H7 (cell line): ENCODE measurements around the gene DOCK4. TPM values are rescaled to one million over a fixed set of nuclear protein-coding genes. Genes with fewer than 3 reads are reported as not detected.

ENCODE experiments used
- DNase-seq: peaks from one replicate; pipeline ENCODE4 v3.0.0; 2012
- H3K27me3 ChIP-seq: 2 replicates; pipeline ENCODE4 v1.6.0; 2011; ENCODE audit warnings: mild to moderate bottlenecking, low read length; ENCODE audit not compliant: control insufficient read depth, insufficient read depth
- H3K36me3 ChIP-seq: replicated peaks from 2 replicates; pipeline ENCODE4 v1.5.1; 2011; ENCODE audit warnings: low read length; ENCODE audit not compliant: control insufficient read depth, insufficient read depth
- H3K4me3 ChIP-seq: 2 replicates; pipeline ENCODE4 v1.5.1; 2011; ENCODE audit warnings: low read depth, mild to moderate bottlenecking, control low read depth, low read length, moderate library complexity; ENCODE audit not compliant: insufficient read depth
- total RNA-seq: library from RNA; depleted of rRNA; stranded (reverse); fragments of >200 nt; shearing (Covaris generic); gene quantifications from 2 replicates; pipeline ENCODE4 v1.2.3, GENCODE V29; 2014

DOCK4 gene
- total RNA-seq, 1 experiment from 2014 or later = 16.1 TPM

DNA sequence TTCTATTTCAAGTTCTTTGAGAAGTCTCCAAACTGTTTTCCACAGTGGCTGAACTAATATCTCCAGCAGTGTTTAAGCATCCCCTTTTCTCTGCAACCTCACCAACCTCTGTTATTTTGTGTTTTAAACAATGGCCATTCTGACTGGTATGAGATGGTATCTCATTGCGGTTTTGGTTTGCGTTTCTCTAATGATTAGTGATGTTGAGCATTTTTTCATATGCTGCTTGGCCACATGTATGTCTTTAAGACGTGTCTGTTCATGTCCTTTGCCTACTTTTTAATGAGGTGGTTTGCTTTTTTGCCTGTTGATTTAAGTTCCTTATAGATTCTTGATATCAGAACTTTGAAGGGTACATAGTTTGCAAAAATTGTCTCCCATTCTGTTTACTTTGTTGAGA, 487.3 kb downstream of the DOCK4 start:
- no peak overlapping the region for H3K4me3 ChIP-seq
- no peaks in the 10 kb centered on the region for H3K27me3 ChIP-seq
- no peak for DNase-seq
- H3K36me3 ChIP-seq = no peaks in the 10 kb centered on the region

DNA sequence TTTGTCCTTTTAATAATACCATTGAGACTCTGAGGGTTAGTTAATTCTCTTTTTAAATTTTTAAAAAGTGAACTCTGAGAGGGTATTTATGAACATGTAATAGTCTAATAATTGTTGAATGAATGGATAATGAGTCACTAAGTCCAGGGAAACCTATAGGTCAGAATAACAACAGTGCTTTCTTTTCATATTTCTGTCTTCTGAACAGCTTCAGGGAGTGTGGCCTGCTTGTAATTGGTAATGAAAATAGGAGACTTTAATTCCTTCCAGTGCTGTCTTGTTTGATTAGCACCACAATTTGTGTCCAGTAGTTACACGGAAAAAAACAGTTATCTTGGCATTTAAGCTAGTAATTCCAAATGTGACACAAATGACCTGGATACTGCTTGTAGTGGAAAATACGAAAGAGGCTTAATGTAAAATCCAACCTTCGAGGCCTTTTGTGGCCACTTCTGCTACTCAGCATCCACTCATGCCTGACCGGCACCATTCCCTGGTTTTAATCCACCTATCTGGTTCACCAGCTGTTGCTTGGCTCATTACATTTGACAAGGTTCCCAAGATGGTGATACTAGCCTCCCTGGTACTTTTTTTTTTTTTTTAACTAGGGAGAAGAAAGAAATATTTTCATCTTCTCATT, 494.7 kb downstream of the DOCK4 start:
- DNase-seq = no peak
- Histone ChIP-seq H3K4me3 (no peak overlapping the region), H3K27me3 (no peaks in the 10 kb centered on the region), H3K36me3 (no peaks in the 10 kb centered on the region)

DNA sequence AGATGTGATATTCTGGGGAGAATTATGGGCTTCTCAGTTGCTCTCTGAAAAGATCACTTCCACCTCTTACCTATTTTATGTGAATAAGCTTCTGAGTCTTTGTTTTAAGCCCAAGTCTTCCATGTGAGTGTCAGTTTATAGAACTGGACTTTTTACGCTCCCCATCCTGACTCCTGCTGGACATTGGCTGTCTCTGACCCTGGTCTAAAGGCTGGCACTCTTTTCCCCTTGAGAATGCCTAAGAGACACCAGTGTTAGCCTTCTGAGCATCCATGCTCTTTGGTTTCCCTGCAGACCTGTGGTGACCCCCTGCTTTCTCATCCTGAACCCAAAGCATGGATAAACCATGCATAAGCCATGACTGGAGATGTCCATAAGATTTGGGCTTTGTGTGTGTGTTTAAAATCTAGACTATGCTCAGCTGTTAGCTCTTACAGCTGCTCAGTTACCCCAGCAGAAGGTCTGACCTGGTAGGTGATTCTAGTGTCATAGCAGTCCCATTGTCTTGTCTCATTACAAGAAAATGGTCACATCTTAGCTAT, 495.3 kb downstream of the DOCK4 start:
- DNase-seq = no peak
- H3K27me3 ChIP-seq = no peaks in the 10 kb centered on the region
- H3K4me3 ChIP-seq = no peak overlapping the region

DNA sequence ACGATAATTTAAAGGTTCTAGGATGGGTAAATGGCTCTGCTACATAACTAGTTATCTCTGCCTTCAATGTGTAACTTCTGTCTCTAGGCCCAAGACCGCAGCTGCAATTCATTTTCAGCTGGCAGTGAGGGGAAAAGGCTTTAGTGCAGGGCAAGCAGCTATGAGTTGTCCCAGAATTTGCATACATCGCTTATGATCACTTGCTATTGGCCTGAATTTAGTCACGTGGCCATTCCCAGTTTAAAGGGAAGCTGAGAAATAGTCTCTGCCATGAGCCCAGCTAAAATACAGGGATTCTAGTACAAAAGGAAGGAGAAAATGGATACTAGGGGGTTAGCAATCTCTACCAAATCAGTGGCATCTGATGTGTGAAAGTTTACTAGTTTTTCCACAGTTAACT, 498.1 kb downstream of the DOCK4 start:
- Histone ChIP-seq H3K4me3 (no peak overlapping the region), H3K27me3 (no peaks in the 10 kb centered on the region), H3K36me3 (no peaks in the 10 kb centered on the region)
- no peak for DNase-seq

More for the DNA sequence above, 495.3 kb downstream of the DOCK4 start:
- H3K36me3 ChIP-seq = no peaks in the 10 kb centered on the region

DNA sequence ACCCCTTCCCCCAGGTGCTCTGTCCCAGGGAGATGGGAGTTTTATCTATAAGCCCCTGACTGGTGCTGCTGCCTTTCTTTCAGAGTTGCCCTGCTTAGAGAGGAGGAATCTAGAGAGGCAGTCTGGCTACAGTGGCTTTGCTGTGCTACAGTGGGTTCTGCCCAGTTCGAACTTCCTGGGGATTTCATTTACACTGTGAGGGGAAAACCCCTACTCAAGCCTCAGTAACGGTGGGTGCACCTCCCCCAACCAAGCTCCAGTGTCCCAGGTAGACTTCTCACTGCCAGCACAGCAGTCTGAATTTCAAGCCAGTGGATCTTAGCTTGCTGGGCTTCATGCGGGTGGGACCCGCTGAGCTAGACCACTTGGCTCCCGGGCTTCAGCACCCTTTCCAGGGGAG, 500.4 kb downstream of the DOCK4 start:
- Histone ChIP-seq H3K4me3 (no peak overlapping the region), H3K27me3 (no peaks in the 10 kb centered on the region), H3K36me3 (no peaks in the 10 kb centered on the region)
- DNase-seq = no peak

DNA sequence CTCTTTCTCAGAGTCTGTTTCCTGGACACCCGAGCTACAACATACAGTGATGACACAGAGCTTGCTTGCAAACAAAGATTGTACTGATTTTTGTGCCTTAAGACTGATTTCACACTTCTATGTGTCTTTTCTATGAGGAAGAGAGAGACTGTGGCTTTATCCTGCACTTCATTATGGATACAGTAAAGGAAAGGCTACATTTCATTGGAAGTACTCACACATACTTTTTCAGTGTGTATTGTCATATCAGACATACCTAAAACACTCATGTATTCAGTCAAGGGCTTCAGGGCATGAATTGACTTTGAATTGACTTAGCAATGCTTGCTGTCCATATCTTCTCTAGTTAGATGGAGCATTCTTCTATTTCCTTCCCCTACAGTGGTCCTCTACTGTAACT, 508.4 kb downstream of the DOCK4 start:
- H3K27me3 ChIP-seq = no peaks in the 10 kb centered on the region
- no peak overlapping the region for H3K4me3 ChIP-seq
- H3K36me3 ChIP-seq = no peaks in the 10 kb centered on the region
- DNase-seq = no peak

GRCh38 chr7:111694376-111694775, 511.8 kb downstream of the DOCK4 start:
- H3K36me3 ChIP-seq = no peaks in the 10 kb centered on the region
- no peak overlapping the region for H3K4me3 ChIP-seq
- no peaks in the 10 kb centered on the region for H3K27me3 ChIP-seq
- DNase-seq = no peak

- no peak overlapping the region for H3K4me3 ChIP-seq
- no peak for DNase-seq
- no peaks in the 10 kb centered on the region for H3K27me3 ChIP-seq
- H3K36me3 ChIP-seq = no peaks in the 10 kb centered on the region
Measured at GRCh38 chr7:111690364-111691111, 515.7 kb downstream of the DOCK4 start.

- Histone ChIP-seq H3K27me3 (no peaks in the 10 kb centered on the region), H3K36me3 (no peaks in the 10 kb centered on the region), H3K4me3 (no peak overlapping the region)
- no peak for DNase-seq
Measured at GRCh38 chr7:111685349-111685748, 520.9 kb downstream of the DOCK4 start.

DNA sequence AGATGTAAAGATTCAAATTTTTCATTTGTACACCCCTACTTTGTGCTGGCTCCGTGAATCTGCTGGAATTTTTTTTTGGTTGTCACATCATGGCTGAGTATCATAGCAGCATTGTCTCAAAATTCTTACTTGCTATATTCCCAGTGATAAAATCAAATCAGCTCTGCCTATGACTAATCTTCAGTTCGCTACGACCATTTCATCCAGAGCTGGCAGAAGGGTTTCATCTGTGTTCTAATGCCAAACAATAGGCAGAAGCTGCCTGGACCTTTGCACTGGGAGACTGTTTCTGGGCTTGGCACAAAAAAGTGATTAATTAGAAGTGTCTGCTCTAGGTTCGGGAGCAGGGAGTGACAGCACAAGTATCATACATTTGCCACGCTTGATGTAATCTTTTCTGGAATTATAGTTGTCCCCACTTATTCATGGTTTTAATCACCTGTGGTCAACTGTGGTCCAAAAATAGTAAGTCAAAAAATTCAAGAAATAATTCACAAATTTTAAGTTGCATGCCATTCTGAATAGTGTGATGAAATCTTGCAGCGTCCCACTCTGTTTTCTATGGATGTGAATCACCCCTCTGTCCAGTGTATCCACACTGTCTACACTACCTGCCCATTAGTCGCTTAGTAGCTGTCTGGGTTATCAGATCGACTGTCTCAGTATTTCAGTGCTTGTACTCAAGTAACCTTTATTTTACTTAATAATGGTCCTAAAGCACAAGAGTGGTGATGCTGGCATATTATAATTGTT, 523.4 kb downstream of the DOCK4 start:
- H3K4me3 ChIP-seq = no peak overlapping the region
- no peaks in the 10 kb centered on the region for H3K27me3 ChIP-seq
- no peak for DNase-seq
- H3K36me3 ChIP-seq = no peaks in the 10 kb centered on the region

GRCh38 chr7:111681242-111681641, 525.0 kb downstream of the DOCK4 start:
- no peak overlapping the region for H3K4me3 ChIP-seq
- no peak for DNase-seq
- no peaks in the 10 kb centered on the region for H3K27me3 ChIP-seq
- H3K36me3 ChIP-seq = no peaks in the 10 kb centered on the region

DNA sequence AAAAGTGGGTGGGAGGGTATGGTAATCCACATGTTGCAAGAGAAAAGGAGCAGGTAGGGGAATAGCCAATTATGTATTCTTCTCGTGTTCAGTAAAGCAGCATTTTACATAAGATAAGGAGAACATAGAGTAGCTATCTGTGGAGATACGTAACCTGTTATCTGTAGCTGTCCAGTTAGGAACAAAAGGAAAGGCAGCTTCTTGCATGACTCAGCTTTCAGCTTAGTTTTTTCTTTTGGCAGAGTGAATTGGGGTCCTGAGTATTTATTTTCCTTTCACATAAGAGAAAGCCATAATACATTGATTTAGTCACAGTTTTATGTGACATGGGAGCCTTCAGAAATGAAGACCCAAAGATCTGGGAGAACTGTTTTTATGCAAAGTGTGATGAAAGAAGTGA, 527.2 kb downstream of the DOCK4 start:
- H3K36me3 ChIP-seq = no peaks in the 10 kb centered on the region
- H3K4me3 ChIP-seq = no peak overlapping the region
- H3K27me3 ChIP-seq = no peaks in the 10 kb centered on the region
- DNase-seq = no peak

GRCh38 chr7:111678281-111678680, 527.9 kb downstream of the DOCK4 start:
- no peak for DNase-seq
- no peaks in the 10 kb centered on the region for H3K27me3 ChIP-seq
- no peaks in the 10 kb centered on the region for H3K36me3 ChIP-seq
- no peak overlapping the region for H3K4me3 ChIP-seq

- no peaks in the 10 kb centered on the region for H3K27me3 ChIP-seq
- no peak overlapping the region for H3K4me3 ChIP-seq
- H3K36me3 ChIP-seq = no peaks in the 10 kb centered on the region
- no peak for DNase-seq
Measured at GRCh38 chr7:111677848-111678247, 528.4 kb downstream of the DOCK4 start.

DNA sequence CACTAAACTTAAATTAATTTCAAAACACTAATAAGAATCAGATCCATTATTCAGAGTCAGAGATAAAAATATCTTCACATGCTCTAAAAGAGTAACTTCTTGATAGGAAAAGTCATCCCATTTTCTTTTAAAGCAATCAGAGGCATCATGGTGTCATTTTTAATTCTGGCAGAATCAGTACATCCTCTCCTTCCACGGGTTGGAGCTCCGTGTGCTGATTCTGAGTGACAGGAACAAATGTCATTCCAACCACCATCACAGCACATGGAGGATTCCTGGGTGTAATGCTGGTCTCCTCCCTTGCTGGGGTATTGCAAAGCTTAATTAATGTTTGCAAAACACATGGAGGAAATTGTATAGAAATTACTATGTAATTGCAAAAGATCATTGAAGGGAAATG, 529.4 kb downstream of the DOCK4 start:
- no peaks in the 10 kb centered on the region for H3K36me3 ChIP-seq
- DNase-seq = no peak
- no peaks in the 10 kb centered on the region for H3K27me3 ChIP-seq
- H3K4me3 ChIP-seq = no peak overlapping the region
